Fibroblast of mammary gland (primary cell): ENCODE measurements around the gene DNAJC12.

ENCODE experiments used
- DNase-seq: peaks from one replicate; pipeline ENCODE4 v3.0.0-alpha.2; 2010; ENCODE audit warnings: low read depth
- H3K4me3 ChIP-seq: 2 replicates; pipeline ENCODE4 v1.5.1; 2011; ENCODE audit warnings: low read depth, mild to moderate bottlenecking, low read length, moderate library complexity; ENCODE audit not compliant: control insufficient read depth
- TF ChIP-seq, protein P1 (sequence below): conservative IDR thresholded peaks from 2 replicates; pipeline ENCODE4 v1.5.1; 2011; ENCODE audit warnings: low read depth, low read length, inconsistent platforms; ENCODE audit not compliant: control insufficient read depth, insufficient read depth

Gene DNAJC12

DNA sequence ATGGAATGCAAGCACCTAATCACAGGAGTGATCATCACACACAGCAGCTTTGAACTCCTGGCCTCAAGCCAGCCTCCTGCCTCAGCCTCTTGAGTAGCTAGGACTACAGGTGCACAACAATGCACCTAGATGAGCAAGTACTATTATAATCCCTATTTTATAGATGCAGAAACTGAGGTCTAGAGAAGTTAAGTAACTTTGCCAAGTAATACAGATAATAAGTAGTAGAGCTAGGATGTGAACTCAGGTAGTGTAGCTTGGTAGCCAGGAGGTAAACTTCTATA, 33.7 kb downstream of the DNAJC12 start:
- no peak for DNase-seq
- H3K4me3 ChIP-seq, result no peak overlapping the region
- TF ChIP-seq, protein P1, sequence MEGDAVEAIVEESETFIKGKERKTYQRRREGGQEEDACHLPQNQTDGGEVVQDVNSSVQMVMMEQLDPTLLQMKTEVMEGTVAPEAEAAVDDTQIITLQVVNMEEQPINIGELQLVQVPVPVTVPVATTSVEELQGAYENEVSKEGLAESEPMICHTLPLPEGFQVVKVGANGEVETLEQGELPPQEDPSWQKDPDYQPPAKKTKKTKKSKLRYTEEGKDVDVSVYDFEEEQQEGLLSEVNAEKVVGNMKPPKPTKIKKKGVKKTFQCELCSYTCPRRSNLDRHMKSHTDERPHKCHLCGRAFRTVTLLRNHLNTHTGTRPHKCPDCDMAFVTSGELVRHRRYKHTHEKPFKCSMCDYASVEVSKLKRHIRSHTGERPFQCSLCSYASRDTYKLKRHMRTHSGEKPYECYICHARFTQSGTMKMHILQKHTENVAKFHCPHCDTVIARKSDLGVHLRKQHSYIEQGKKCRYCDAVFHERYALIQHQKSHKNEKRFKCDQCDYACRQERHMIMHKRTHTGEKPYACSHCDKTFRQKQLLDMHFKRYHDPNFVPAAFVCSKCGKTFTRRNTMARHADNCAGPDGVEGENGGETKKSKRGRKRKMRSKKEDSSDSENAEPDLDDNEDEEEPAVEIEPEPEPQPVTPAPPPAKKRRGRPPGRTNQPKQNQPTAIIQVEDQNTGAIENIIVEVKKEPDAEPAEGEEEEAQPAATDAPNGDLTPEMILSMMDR, result no peak

DNA sequence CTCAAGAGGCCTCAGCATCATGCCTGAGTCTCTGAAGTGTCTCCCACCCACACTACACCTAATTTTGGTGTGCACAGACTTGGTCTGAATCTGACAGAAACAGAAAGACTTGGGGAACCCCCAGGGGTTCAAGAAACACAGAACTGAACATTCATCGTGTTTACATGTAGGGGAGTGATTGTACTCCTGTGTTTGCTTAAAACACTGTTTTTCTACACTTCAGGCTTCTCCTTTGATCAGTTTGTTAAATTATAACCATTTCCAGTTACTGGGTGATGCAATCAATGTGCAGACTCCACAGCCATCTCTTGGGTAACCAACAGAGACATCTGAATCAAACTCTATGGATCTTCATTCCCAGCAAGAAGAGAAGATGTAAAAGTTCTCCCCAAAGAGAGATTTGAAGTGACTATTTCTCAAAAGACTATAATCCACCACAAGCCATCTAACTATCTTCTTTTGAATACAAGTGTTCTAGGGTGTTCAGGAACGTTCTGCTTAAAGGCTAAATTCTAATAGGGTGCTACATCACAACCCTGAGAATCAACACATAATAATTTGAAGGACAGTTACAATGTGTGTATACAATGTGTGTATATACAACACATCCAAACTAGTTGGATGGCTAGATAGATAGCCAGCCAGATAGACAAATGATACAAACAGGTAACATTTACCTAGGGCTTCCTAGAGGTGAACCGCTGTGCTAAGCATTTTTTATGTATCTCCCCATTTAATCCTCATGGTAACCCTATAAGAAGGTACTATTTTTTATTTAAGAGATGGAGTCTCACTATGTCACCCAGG, 34.2 kb downstream of the DNAJC12 start:
- DNase-seq, result peak; percentile 17
- H3K4me3 ChIP-seq, result no peak overlapping the region
- TF ChIP-seq, protein P1, result no peak

DNA sequence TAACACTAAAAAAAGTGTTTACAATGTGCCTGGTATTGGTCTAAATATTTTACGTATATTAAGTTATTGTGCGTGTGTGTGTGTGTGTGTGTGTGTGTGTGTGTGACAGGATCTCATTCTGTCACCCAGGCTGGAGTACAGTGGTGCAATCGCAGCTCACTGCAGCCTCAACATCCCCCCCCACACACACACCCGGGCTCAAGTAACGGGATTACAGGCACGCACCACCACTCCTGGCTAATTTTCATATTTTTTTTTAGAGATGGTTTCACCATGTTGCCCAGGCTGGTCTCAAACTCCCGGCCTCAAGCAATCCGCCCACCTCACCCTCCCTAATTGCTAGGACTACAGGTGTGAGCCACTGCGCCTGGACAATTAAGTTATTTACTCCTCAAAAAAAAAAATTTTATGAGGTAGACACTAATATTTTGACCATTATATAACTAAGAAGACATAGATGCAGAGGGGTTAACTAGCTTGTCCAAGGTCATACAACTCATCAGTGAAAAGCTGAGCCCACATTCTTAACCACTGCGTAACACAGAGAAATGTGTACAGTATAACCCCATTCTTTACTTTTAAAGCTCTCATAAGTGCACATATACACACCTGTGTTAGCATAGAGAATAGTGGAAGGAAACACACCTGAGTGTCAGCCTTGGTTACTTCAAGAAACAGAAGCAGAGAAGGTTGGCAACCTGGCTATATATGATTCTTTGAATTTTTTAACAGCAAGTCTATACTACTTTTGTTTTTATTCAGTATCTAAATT, 35.0 kb downstream of the DNAJC12 start:
- H3K4me3 ChIP-seq, result no peak overlapping the region
- no peak for DNase-seq
- TF ChIP-seq, protein P1, result no peak

DNA sequence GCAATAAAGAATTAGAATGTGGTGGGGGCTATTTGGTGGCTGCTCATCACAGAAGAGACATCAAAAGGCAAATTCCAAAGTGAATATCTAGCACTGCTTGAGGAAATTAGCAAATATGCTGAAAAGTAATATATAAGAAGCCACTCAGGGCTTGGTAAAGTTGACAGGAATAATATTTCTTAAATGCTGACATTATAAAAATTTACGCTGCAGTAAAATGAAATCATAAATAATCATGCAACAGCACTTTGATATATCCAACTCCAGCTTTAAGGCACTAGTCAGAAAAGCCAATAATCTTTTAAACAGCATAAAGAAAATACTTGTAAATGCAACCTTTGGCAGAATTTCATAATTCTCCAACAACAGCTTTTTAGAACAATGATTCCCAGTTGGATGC, 36.9 kb downstream of the DNAJC12 start:
- TF ChIP-seq, protein P1, result no peak
- no peak overlapping the region for H3K4me3 ChIP-seq

DNA sequence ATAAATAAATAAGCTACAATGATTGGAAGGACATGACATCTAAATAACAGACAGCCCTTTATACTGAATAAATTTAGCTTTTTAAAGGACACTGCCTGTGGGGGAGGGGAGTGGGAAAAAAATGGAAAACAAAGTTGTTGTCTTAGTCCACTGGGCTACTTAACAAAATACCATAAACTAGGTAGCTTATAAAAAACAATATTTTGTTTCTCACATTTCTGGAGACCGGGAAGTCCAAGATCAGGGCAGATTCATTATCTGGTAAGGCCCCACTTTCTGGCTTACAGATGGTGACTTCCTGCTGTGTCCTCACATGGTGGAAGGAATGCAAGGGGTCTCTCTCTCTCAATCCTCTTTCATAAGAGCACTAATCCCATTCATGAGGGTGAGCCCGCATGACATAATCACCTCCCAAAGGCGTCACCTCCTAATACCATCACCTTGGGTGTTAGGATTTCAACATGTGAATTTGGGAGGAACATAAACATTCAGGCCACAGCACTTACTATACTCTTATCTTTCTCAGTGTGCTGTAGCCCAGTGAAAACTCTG, 43.0 kb downstream of the DNAJC12 start:
- DNase-seq, result no peak
- H3K4me3 ChIP-seq, result no peak overlapping the region
- TF ChIP-seq, protein P1, result no peak

More for the DNA sequence above, 36.9 kb downstream of the DNAJC12 start:
- no peak for DNase-seq

DNA sequence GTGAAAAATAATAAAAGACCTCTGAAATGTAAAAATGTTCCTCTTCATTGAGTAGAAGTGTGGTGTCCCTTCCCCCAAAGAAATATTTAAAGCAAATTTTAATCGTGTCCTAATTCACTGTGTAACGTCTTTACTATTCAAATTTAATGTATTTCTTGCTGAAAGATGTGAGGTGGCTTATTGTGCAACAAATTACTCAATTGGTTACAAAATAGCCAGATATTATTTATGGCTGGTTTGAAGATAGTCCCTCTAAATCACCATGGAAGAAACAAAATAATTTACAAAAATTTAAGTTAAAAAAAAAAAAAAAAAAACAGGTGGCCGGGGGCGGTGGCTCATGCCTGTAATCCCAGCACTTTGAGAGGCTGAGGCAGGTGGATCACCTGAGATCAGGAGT, 43.7 kb downstream of the DNAJC12 start:
- no peak for DNase-seq
- H3K4me3 ChIP-seq, result no peak overlapping the region
- TF ChIP-seq, protein P1, result no peak
